Mucosa of stomach (tissue), 1 donor: ENCODE measurements around the gene STING1.
"Not testable (repeated sequence)": the region's sequence is repeated elsewhere in the genome, so short reads cannot be mapped to it uniquely, and the experiment has no call there.

ENCODE experiments used
- H3K27me3 ChIP-seq: one replicate; pipeline ENCODE4 v1.7.0; 2013; ENCODE audit warnings: mild to moderate bottlenecking, low read length; ENCODE audit not compliant: control insufficient read depth, insufficient read depth
- H3K36me3 ChIP-seq: one replicate; pipeline ENCODE4 v1.7.0; 2013; ENCODE audit warnings: low read length; ENCODE audit not compliant: control insufficient read depth, insufficient read depth
- H3K4me1 ChIP-seq: one replicate; pipeline ENCODE4 v1.7.0; 2013; ENCODE audit warnings: mild to moderate bottlenecking, low read length; ENCODE audit not compliant: control insufficient read depth, insufficient read depth
- H3K4me3 ChIP-seq: one replicate; pipeline ENCODE4 v1.7.0; 2013; ENCODE audit warnings: low read length
- H3K9ac ChIP-seq: one replicate; pipeline ENCODE4 v1.7.0; 2013; ENCODE audit warnings: mild to moderate bottlenecking, low read length, moderate library complexity
- H3K9me3 ChIP-seq: one replicate; pipeline ENCODE4 v1.7.0; 2013; ENCODE audit warnings: mild to moderate bottlenecking, low read length, moderate library complexity; ENCODE audit not compliant: control insufficient read depth
- donor health status: Pancreatic carcinoma.

The STING1 gene

GRCh38 chr5:139517683-139518564, 35.4 kb upstream of the STING1 start:
- Histone ChIP-seq H3K27me3 (no peaks in the 10 kb centered on the region), H3K9me3 (no peaks in the 10 kb centered on the region), H3K4me1 (peaks cover 9% of the 10 kb centered on the region), H3K4me3 (peak overlapping the region; percentile 94), H3K36me3 (no peaks in the 10 kb centered on the region), H3K9ac (peak overlapping the region; percentile 98)

DNA sequence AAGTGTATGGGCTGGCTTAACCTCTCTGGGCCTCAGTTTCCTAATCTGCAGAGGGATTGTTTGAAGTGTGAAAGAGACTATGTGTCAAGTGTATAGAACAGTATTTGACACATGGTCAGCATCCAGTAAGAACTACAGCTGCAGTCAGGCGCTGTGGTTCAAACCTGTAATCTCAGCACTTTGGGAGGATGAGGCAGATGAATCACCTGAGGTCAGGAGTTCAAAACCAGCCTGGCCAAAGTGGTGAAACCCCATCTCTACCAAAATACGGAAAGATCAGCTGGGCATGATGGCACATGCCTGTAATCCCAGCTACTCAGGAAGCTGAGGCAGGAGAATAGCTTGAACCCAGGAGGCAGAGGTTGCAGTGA, 31.9 kb upstream of the STING1 start:
- no peaks in the 10 kb centered on the region for H3K36me3 ChIP-seq
- no peak overlapping the region for H3K9ac ChIP-seq
- H3K9me3 ChIP-seq = no peaks in the 10 kb centered on the region
- peaks cover 9% of the 10 kb centered on the region for H3K4me1 ChIP-seq
- H3K27me3 ChIP-seq = no peaks in the 10 kb centered on the region
- H3K4me3 ChIP-seq = no peak overlapping the region

GRCh38 chr5:139513852-139514485, 31.4 kb upstream of the STING1 start:
- peaks cover 9% of the 10 kb centered on the region for H3K4me1 ChIP-seq
- H3K9me3 ChIP-seq = no peaks in the 10 kb centered on the region
- no peaks in the 10 kb centered on the region for H3K36me3 ChIP-seq
- H3K27me3 ChIP-seq = no peaks in the 10 kb centered on the region
- H3K4me3 ChIP-seq = no peak overlapping the region
- no peak overlapping the region for H3K9ac ChIP-seq

DNA sequence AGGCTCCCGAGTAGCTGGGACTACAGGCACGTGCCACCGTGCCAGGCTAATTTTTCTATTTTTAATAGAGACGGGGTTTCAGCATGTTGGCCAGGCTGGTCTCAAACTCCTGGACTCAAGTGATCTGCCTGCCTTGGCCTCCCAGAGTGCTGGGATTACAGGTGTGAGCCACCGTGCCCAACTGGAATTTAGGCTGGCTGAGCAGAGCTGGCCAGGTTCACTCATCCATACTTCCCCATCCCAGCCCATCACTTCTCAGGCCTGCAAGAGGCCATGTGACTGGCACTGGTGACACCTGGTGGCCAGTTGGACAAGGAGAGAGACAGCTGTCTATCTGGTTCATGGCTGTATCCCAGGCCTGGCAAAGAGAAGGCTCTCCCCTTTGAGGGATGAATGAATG, 30.9 kb upstream of the STING1 start:
- H3K27me3 ChIP-seq, H3K4me1 ChIP-seq, H3K36me3 ChIP-seq, H3K4me3 ChIP-seq, H3K9ac ChIP-seq, H3K9me3 ChIP-seq: not testable (repeated sequence)

DNA sequence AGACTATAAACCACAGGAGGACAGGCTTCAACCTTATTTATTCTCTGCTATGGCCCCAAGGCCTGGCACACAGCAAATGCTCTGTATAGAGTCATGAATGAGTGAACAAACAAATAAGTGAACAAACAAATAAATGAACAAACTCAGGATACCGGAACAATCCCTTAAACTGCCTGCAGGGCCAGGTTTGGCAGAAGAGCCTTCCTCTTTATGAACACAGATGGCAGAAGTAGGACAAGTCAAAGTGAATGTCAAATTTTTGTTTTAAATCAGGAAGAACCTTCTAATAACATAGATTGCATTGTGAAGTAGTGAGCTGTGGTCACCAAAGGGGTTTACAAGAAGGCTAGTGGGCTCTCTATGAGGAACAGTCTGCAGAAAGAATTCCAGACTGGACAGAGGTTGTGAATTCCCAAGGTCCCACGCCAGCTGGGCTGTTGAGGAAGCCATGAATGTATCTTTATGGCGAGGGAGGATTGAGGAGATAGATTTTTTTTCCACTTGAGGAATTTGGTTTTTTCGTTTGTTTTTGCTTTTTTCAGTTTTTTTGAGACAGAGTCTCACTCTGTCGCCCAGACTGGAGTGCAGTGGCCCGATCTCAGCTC, 30.3 kb upstream of the STING1 start:
- H3K4me1 ChIP-seq = peaks cover 4% of the 10 kb centered on the region
- no peaks in the 10 kb centered on the region for H3K36me3 ChIP-seq
- no peak overlapping the region for H3K9ac ChIP-seq
- no peak overlapping the region for H3K4me3 ChIP-seq
- no peaks in the 10 kb centered on the region for H3K27me3 ChIP-seq
- no peaks in the 10 kb centered on the region for H3K9me3 ChIP-seq

DNA sequence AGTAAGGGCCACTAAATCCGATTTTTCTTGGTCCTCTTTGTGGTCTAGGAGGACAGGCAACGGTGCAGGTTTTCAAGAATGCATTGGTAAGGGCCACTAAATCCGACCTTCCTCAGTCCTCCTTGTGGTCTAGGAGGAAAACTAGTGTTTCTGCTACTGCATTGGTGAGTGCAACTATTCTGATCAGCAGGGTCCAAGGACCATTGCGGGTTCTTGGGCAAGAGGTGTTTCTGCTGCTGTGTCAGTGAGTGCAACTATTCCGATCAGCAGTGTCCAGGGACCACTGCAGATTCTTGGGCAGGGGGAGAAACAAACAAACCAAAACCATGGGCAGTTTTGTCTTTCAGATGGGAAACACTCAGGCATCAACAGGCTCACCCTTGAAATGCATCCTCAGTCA, 22.2 kb upstream of the STING1 start:
- not testable (repeated sequence) for H3K4me1 ChIP-seq, H3K4me3 ChIP-seq, H3K9ac ChIP-seq, H3K9me3 ChIP-seq, H3K36me3 ChIP-seq, H3K27me3 ChIP-seq

DNA sequence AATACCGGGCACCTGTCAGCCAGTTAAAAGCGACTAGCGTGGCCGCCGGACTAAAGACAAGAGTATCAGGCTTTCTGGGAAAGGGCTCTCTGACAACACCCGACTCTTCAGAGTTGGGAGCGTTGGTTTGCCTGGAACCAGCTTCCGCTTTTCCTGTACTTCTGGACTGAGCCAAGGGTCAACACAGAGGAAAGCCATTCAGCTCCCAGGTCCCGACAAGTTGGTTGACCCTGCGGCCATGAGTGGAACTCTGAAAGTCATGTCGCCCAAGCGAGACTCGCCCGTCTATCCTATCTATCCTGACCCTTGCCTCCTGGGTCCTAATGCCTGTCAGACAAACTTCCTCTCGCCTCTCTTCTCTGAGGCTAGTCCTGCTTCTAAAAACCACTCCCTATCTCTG, 21.3 kb upstream of the STING1 start:
- not testable (repeated sequence) for H3K36me3 ChIP-seq, H3K9ac ChIP-seq, H3K4me3 ChIP-seq, H3K4me1 ChIP-seq, H3K9me3 ChIP-seq, H3K27me3 ChIP-seq

GRCh38 chr5:139503036-139503817, 20.7 kb upstream of the STING1 start:
- H3K9me3 ChIP-seq, H3K4me1 ChIP-seq, H3K4me3 ChIP-seq: not testable (repeated sequence)

GRCh38 chr5:139501381-139501780, 18.8 kb upstream of the STING1 start:
- H3K4me3 ChIP-seq = no peak overlapping the region
- H3K9me3 ChIP-seq = no peaks in the 10 kb centered on the region
- H3K27me3 ChIP-seq = no peaks in the 10 kb centered on the region
- H3K36me3 ChIP-seq = no peaks in the 10 kb centered on the region
- H3K4me1 ChIP-seq = no peaks in the 10 kb centered on the region
- H3K9ac ChIP-seq = no peak overlapping the region

More at GRCh38 chr5:139503036-139503817, 20.7 kb upstream of the STING1 start:
- H3K9ac ChIP-seq, H3K27me3 ChIP-seq, H3K36me3 ChIP-seq: not testable (repeated sequence)

- no peak overlapping the region for H3K4me3 ChIP-seq
- no peaks in the 10 kb centered on the region for H3K27me3 ChIP-seq
- no peaks in the 10 kb centered on the region for H3K36me3 ChIP-seq
- no peak overlapping the region for H3K9ac ChIP-seq
- H3K9me3 ChIP-seq = no peaks in the 10 kb centered on the region
- no peaks in the 10 kb centered on the region for H3K4me1 ChIP-seq
Measured at GRCh38 chr5:139495638-139496435, 13.3 kb upstream of the STING1 start.

GRCh38 chr5:139494832-139495231, 12.3 kb upstream of the STING1 start:
- Histone ChIP-seq H3K36me3 (no peaks in the 10 kb centered on the region), H3K4me1 (no peaks in the 10 kb centered on the region), H3K4me3 (no peak overlapping the region), H3K9ac (no peak overlapping the region), H3K9me3 (no peaks in the 10 kb centered on the region), H3K27me3 (no peaks in the 10 kb centered on the region)
